ENCODE measurements around the gene CHCHD3.

Gene CHCHD3

GRCh38 chr7:132751244-132751647 is 330.6 kb downstream of the CHCHD3 start:
- no peaks in the 10 kb centered on the region for H3K4me1 ChIP-seq
- H3K4me3 ChIP-seq: no peak overlapping the region
- no peak for DNase-seq
- no peak for TF ChIP-seq CTCF (IDR thresholded peaks at IDR 0.05)
- no peaks in the 10 kb centered on the region for H3K9me3 ChIP-seq
- no peak overlapping the region for H3K27ac ChIP-seq
- no peaks in the 10 kb centered on the region for H3K36me3 ChIP-seq
- peaks cover 0 to 11% of the 10 kb centered on the region in 2 donors for H3K27me3 ChIP-seq
- intact Hi-C loops (cut with DNase I; ENCODE audit: low total_unique reads): no loop called here

- Histone ChIP-seq H3K27me3 (peaks cover 0 to 11% of the 10 kb centered on the region in 2 donors), H3K4me3 (no peak overlapping the region), H3K4me1 (no peaks in the 10 kb centered on the region), H3K27ac (no peak overlapping the region), H3K9me3 (no peaks in the 10 kb centered on the region), H3K36me3 (no peaks in the 10 kb centered on the region)
- TF ChIP-seq CTCF (IDR thresholded peaks at IDR 0.05): no peak
- DNase-seq: no peak
- intact Hi-C loops (cut with DNase I; ENCODE audit: low total_unique reads): no loop called here
These were observed 331.2 kb downstream of the CHCHD3 start for GRCh38 chr7:132750530-132751217.

GRCh38 chr7:132750096-132750495 is 331.8 kb downstream of the CHCHD3 start:
- no peak overlapping the region for H3K4me3 ChIP-seq
- H3K27me3 ChIP-seq: peaks cover 0 to 11% of the 10 kb centered on the region in 2 donors
- H3K9me3 ChIP-seq: peaks cover 0 to under 1% (median 0%) of the 10 kb centered on the region in 3 donors
- H3K27ac ChIP-seq: no peak overlapping the region
- TF ChIP-seq CTCF (IDR thresholded peaks at IDR 0.05): no peak
- intact Hi-C loops (cut with DNase I; ENCODE audit: low total_unique reads): no loop called here
- DNase-seq: no peak
- H3K36me3 ChIP-seq: no peaks in the 10 kb centered on the region
- H3K4me1 ChIP-seq: no peaks in the 10 kb centered on the region

GRCh38 chr7:132745510-132745909 is 336.4 kb downstream of the CHCHD3 start:
- Histone ChIP-seq H3K27ac (no peak overlapping the region), H3K36me3 (no peaks in the 10 kb centered on the region), H3K27me3 (peaks cover 0 to 8% of the 10 kb centered on the region in 2 donors), H3K4me3 (no peak overlapping the region), H3K4me1 (no peaks in the 10 kb centered on the region), H3K9me3 (peaks cover 0 to 16% (median 13%) of the 10 kb centered on the region in 3 donors)
- TF ChIP-seq CTCF (IDR thresholded peaks at IDR 0.05): no peak
- intact Hi-C loops (cut with DNase I; ENCODE audit: low total_unique reads): no loop called here
- no peak for DNase-seq

- peaks cover 0 to 16% (median 13%) of the 10 kb centered on the region in 3 donors for H3K9me3 ChIP-seq
- no peak for DNase-seq
- H3K27me3 ChIP-seq: peaks cover 0 to 3% of the 10 kb centered on the region in 2 donors
- H3K4me3 ChIP-seq: no peak overlapping the region
- H3K27ac ChIP-seq: no peak overlapping the region
- TF ChIP-seq CTCF (IDR thresholded peaks at IDR 0.05): no peak
- no peaks in the 10 kb centered on the region for H3K4me1 ChIP-seq
- intact Hi-C loops (cut with DNase I; ENCODE audit: low total_unique reads): no loop called here
- no peaks in the 10 kb centered on the region for H3K36me3 ChIP-seq
These were observed 337.9 kb downstream of the CHCHD3 start for GRCh38 chr7:132743974-132744373.
